ENCODE data around the gene NCKIPSD. TPM values are rescaled to one million over a fixed set of nuclear protein-coding genes. Genes with fewer than 3 reads are reported as not detected.
A peak's percentile ranks its signal among the peaks of the same experiment; 100 is the strongest.
"Not testable (repeated sequence)": the region's sequence is repeated elsewhere in the genome, so short reads cannot be mapped to it uniquely, and the experiment has no call there.

Gene NCKIPSD
- 102 TPM for total RNA-seq

GRCh38 chr3:48685603-48686511 lies at the start of gene NCKIPSD:
TSS of gene NCKIPSD (minus strand) at chr3:48685915. CDS start at chr3:48685807, 108 bp downstream.
- peak within 1 kb of the TSS; percentile 86 to 90 for H3K27ac ChIP-seq
- H3K4me1 ChIP-seq, result peaks cover 10 to 23% of the 10 kb centered on the region in 2 donors
- H3K4me3 ChIP-seq, result peak within 1 kb of the TSS; percentile 81 to 94
- peak; percentile 50 to 93 for DNase-seq (ENCODE audit: low spot score in 2 of 2)
- peak; percentile 63 to 96 (median 75) for TF ChIP-seq CTCF (IDR thresholded peaks at IDR 0.05)
- intact Hi-C loops (cut with DNase I), result loop anchor here (1.0 to 5.0 kb wide), 5 partner anchors 22 to 221 kb away; partner anchors contain the start of genes IP6K2 and PFKFB4
- no peaks in the 10 kb centered on the region for H3K27me3 ChIP-seq
- H3K9me3 ChIP-seq, result no peaks in the 10 kb centered on the region
- peaks cover 49 to 56% of the 10 kb centered on the region in 2 donors for H3K36me3 ChIP-seq

- H3K9me3 ChIP-seq; intact Hi-C loops (cut with DNase I); H3K27ac ChIP-seq; H3K27me3 ChIP-seq; H3K4me3 ChIP-seq; H3K36me3 ChIP-seq; H3K4me1 ChIP-seq; DNase-seq (ENCODE audit: low spot score in 2 of 2): not testable (repeated sequence)
Observed at GRCh38 chr3:48735075-48735767, 49.5 kb upstream of the NCKIPSD start.

GRCh38 chr3:48734541-48734940 lies 48.8 kb upstream of the NCKIPSD start:
- H3K27ac ChIP-seq; H3K4me1 ChIP-seq; intact Hi-C loops (cut with DNase I); H3K27me3 ChIP-seq; H3K9me3 ChIP-seq; DNase-seq (ENCODE audit: low spot score in 2 of 2); H3K36me3 ChIP-seq; H3K4me3 ChIP-seq: not testable (repeated sequence)

- H3K9me3 ChIP-seq; DNase-seq (ENCODE audit: low spot score in 2 of 2); H3K27ac ChIP-seq; H3K4me1 ChIP-seq; intact Hi-C loops (cut with DNase I); H3K27me3 ChIP-seq; H3K4me3 ChIP-seq; H3K36me3 ChIP-seq: not testable (repeated sequence)
Observed at GRCh38 chr3:48733752-48734518, 48.2 kb upstream of the NCKIPSD start.

- no peaks in the 10 kb centered on the region for H3K27me3 ChIP-seq
- intact Hi-C loops (cut with DNase I), result no loop called here
- DNase-seq (ENCODE audit: low spot score in 2 of 2), result no peak
Observed at GRCh38 chr3:48727511-48727910, 41.8 kb upstream of the NCKIPSD start.

GRCh38 chr3:48725185-48725855 lies 39.6 kb upstream of the NCKIPSD start:
- H3K9me3 ChIP-seq; H3K4me3 ChIP-seq; H3K36me3 ChIP-seq; intact Hi-C loops (cut with DNase I); H3K27ac ChIP-seq; H3K4me1 ChIP-seq; H3K27me3 ChIP-seq; DNase-seq (ENCODE audit: low spot score in 2 of 2): not testable (repeated sequence)

More at GRCh38 chr3:48727511-48727910, 41.8 kb upstream of the NCKIPSD start:
- TF ChIP-seq CTCF (IDR thresholded peaks at IDR 0.05), result no peak
- no peaks in the 10 kb centered on the region for H3K9me3 ChIP-seq
- H3K4me1 ChIP-seq, result no peaks in the 10 kb centered on the region
- no peaks in the 10 kb centered on the region for H3K36me3 ChIP-seq
- H3K27ac ChIP-seq, result no peak overlapping the region
- no peak overlapping the region for H3K4me3 ChIP-seq

GRCh38 chr3:48723725-48724124 lies 38.0 kb upstream of the NCKIPSD start:
- Histone ChIP-seq H3K36me3 (no peaks in the 10 kb centered on the region), H3K4me3 (no peak overlapping the region), H3K9me3 (no peaks in the 10 kb centered on the region), H3K27me3 (no peaks in the 10 kb centered on the region), H3K4me1 (no peaks in the 10 kb centered on the region), H3K27ac (no peak overlapping the region)
- intact Hi-C loops (cut with DNase I), result no loop called here
- no peak for TF ChIP-seq CTCF (IDR thresholded peaks at IDR 0.05)
- no peak for DNase-seq (ENCODE audit: low spot score in 2 of 2)

GRCh38 chr3:48723293-48723692 lies 37.6 kb upstream of the NCKIPSD start:
- H3K9me3 ChIP-seq; H3K27me3 ChIP-seq; DNase-seq (ENCODE audit: low spot score in 2 of 2); H3K27ac ChIP-seq; H3K4me3 ChIP-seq; H3K36me3 ChIP-seq; intact Hi-C loops (cut with DNase I); H3K4me1 ChIP-seq: not testable (repeated sequence)
